Mucosa of descending colon (tissue), 3 donors: ENCODE data around the gene BPIFB2. TPM values are rescaled to one million over a fixed set of nuclear protein-coding genes. Genes with fewer than 3 reads are reported as not detected.

ENCODE experiments used
- ATAC-seq: fragments of 200-7000 bp; cut with Tn5 transposase; one replicate; pipeline ENCODE4 v1.9.1; 2020; ENCODE audit warnings: mild to moderate bottlenecking, moderate library complexity
- DNase-seq, 3 donors: peaks; one replicate each; pipeline ENCODE4 v3.0.0-alpha.2; 2020
- H3K36me3 ChIP-seq: fragments of 200-600 bp; one replicate; pipeline ENCODE4 v1.8.0; 2021; ENCODE audit warnings: low read depth, mild to moderate bottlenecking
- H3K4me1 ChIP-seq: fragments of 200-600 bp; one replicate; pipeline ENCODE4 v1.8.0; 2021; ENCODE audit warnings: low read depth, mild to moderate bottlenecking
- H3K4me3 ChIP-seq: fragments of 200-600 bp; one replicate; pipeline ENCODE4 v1.8.0; 2021; ENCODE audit warnings: mild to moderate bottlenecking
- H3K9me3 ChIP-seq: fragments of 200-600 bp; one replicate; pipeline ENCODE4 v1.8.0; 2021; ENCODE audit warnings: mild to moderate bottlenecking
- intact Hi-C, 2 donors: fragments of 100-400 bp; cut with DNase I in 1 of 2; cut with micrococcal nuclease in 1 of 2; formaldehyde crosslinking; loops; one replicate each; pipeline versions ENCODE4 v1.11.0 to v1.11.1; 2022; cut with DNase I, micrococcal nuclease
- total RNA-seq, 3 donors: library from RNA; stranded (reverse); fragmentation: NEBNext Ultra II Directional in 2 of 3; extraction: Animal tissue kit (Norgen Biotek cat#: 25700) in 2 of 3; gene quantifications; one replicate each; pipeline versions ENCODE4 v1.2.1 to v1.2.4, GENCODE V29; 2021 to 2023
- TF ChIP-seq, protein P1 (sequence below): fragments of 200-600 bp; IDR thresholded peaks from one replicate; pipeline ENCODE4 v1.8.0; 2022; ENCODE audit warnings: antibody characterized with exemption, mild to moderate bottlenecking
- donor health status: DM: no; HTN: no; CAD: no; lungs with moderate emphysema.
- donor health status: DM: no; HTN: no; CAD: no.
- donor health status: DM: no; HTN: yes; CAD: no.

Gene BPIFB2
- total RNA-seq, 3 donors from 2014 or later = not detected

DNA sequence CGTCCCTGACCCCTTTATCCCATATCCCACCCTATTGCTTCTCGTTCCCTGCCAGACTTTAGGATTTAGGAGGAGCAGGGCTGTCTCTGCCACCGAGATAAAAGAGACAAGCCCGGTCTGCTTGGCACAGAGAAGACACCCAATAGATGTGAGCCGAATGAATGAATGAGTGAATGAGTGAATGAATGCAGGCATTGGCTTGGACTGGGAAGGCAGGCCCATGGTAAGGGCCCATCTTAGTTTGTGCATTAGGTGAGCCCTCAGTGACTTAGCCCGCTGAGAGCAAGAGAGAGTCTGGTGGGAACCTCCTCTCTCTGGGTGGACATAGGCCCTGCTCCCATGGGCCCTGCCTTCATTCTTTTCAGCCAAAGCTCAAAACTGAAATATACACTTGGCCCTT, 23.1 kb downstream of the BPIFB2 start:
- ATAC-seq = no peak
- DNase-seq = no peak

DNA sequence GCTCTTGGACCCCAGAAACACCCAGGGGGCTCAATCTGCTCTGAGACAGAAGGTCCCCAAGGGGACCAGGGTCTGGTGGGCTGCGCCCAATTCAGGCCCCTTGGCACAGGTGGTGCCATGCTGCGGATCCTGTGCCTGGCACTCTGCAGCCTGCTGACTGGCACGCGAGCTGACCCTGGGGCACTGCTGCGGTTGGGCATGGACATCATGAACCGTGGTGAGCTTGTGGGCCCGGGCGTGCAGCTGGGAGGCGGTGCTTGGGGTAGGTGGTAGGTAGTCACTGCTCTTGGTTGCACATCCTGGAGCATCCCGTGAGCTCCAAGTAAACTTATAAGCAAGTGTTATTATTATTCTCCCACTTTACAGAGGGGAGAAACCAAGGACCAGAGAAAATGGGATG, 24.0 kb downstream of the BPIFB2 start, which contains the start of gene BPIFB6:
BPIFB6 (plus strand) TSS at position 118 of the 400 bp plus-strand sequence; CDS start at position 118, 0 bp downstream.
- no peaks in the 10 kb centered on the region for H3K36me3 ChIP-seq
- no peaks in the 10 kb centered on the region for H3K4me1 ChIP-seq
- TF ChIP-seq, protein P1, sequence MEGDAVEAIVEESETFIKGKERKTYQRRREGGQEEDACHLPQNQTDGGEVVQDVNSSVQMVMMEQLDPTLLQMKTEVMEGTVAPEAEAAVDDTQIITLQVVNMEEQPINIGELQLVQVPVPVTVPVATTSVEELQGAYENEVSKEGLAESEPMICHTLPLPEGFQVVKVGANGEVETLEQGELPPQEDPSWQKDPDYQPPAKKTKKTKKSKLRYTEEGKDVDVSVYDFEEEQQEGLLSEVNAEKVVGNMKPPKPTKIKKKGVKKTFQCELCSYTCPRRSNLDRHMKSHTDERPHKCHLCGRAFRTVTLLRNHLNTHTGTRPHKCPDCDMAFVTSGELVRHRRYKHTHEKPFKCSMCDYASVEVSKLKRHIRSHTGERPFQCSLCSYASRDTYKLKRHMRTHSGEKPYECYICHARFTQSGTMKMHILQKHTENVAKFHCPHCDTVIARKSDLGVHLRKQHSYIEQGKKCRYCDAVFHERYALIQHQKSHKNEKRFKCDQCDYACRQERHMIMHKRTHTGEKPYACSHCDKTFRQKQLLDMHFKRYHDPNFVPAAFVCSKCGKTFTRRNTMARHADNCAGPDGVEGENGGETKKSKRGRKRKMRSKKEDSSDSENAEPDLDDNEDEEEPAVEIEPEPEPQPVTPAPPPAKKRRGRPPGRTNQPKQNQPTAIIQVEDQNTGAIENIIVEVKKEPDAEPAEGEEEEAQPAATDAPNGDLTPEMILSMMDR = no peak
- intact Hi-C loops = no loop called here
- no peaks in the 10 kb centered on the region for H3K9me3 ChIP-seq
- DNase-seq (no peak), ATAC-seq (no peak)
- no peak within 1 kb of the TSS for H3K4me3 ChIP-seq

More for the DNA sequence above, 23.1 kb downstream of the BPIFB2 start:
- no peaks in the 10 kb centered on the region for H3K9me3 ChIP-seq
- H3K4me1 ChIP-seq = no peaks in the 10 kb centered on the region
- intact Hi-C loops = no loop called here
- H3K4me3 ChIP-seq = no peak overlapping the region
- TF ChIP-seq, protein P1 = no peak
- no peaks in the 10 kb centered on the region for H3K36me3 ChIP-seq

DNA sequence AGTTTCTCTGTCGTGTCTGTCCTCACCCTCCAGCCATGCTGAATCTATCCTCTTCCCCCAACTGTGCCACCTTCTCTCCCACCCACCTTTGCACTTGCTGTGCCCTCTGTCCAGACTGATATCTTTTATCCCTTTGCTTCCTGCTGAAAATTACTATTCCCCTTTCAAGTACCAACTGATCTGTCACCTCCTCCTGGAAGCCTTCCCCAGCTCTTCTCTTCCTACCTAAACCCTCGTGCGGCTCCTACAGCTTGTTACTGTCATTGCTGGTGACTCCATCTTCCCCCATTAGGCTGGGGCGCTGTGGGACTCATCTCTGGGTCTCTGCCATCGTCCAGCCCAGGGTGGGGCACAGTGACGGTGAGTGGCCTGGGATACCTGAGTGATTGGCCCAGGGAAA, 25.1 kb downstream of the BPIFB2 start:
- H3K36me3 ChIP-seq = no peaks in the 10 kb centered on the region
- intact Hi-C loops = no loop called here
- ATAC-seq (no peak), DNase-seq (no peak)
- TF ChIP-seq, protein P1 = no peak
- no peaks in the 10 kb centered on the region for H3K9me3 ChIP-seq
- H3K4me1 ChIP-seq = no peaks in the 10 kb centered on the region
- H3K4me3 ChIP-seq = no peak overlapping the region

DNA sequence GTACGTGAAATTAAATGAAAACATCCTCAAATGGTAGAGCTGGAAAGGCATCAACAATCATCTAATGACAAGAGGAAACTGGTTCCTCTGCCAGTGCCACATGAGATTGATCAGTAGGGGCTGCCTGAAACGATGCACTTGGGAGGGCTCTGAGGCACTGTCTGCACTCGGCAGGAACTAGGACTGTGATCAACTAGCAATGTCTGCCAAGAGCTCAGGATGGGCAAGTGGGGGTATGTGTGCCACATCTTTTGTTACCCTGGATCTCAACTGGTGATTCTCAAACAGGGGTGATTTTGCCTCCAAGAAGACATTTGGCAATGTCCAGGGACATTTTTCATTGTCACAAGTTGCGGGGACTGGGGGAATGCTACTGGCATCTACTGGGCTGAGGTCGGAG, 25.9 kb downstream of the BPIFB2 start:
- intact Hi-C loops = no loop called here
- no peak for ATAC-seq
- TF ChIP-seq, protein P1 = no peak

DNA sequence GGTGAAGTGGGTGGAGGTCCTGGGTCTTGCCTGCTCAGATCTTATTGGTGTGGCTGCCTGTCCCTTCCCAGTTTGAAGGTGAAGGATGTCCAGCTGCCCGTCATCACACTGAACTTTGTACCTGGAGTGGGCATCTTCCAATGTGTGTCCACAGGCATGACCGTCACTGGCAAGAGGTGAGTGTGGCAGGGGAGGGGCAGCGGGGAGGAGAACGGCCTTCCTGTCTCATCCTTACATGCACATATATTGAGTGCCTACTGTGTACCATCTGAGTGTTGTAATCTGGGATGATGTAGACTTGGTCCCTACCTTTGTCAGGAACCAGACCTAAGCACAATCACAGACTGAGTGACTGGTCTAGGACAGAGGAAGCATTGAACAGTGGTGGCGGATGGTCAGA, 26.6 kb downstream of the BPIFB2 start:
- Histone ChIP-seq H3K4me1 (no peaks in the 10 kb centered on the region), H3K4me3 (no peak overlapping the region), H3K36me3 (no peaks in the 10 kb centered on the region), H3K9me3 (no peaks in the 10 kb centered on the region)
- intact Hi-C loops = no loop called here
- TF ChIP-seq, protein P1 = no peak
- DNase-seq (no peak), ATAC-seq (no peak)

More for the DNA sequence above, 25.9 kb downstream of the BPIFB2 start:
- Histone ChIP-seq H3K4me1 (no peaks in the 10 kb centered on the region), H3K4me3 (no peak overlapping the region), H3K36me3 (no peaks in the 10 kb centered on the region), H3K9me3 (no peaks in the 10 kb centered on the region)
- DNase-seq = no peak

DNA sequence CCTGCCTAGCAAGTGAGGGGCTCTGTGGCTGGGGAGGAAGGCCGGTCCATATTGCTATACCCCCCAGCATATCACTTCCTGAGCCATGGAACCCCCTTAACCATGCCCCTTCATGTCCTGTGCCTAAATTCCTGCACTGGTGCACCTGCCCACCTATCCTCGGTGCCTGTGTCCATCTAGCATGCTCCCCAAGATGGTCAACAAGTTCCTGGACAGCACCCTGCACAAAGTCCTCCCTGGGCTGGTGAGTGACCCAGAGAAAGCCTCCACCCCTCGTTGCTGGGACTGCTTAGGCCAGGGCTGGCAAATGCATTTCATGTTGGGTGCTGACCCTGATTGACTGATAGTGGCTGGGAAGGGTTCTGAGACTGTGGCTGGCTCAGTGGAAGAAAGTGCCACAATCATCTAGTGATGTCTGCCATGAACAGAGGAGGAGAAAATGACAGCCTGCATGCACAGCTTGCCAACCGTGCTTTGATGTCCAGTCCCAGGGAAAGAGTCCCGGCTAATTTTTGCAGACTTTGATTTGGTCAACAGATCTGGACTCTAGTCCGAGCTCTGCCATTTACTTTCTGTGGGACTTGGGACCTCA, 27.5 kb downstream of the BPIFB2 start:
- no peaks in the 10 kb centered on the region for H3K4me1 ChIP-seq
- intact Hi-C loops = no loop called here
- no peak overlapping the region for H3K4me3 ChIP-seq
- no peak for DNase-seq
- H3K9me3 ChIP-seq = no peaks in the 10 kb centered on the region
- ATAC-seq = no peak
- TF ChIP-seq, protein P1 = no peak
- H3K36me3 ChIP-seq = no peaks in the 10 kb centered on the region
